ENCODE measurements around the gene KREMEN1. TPM values are rescaled to one million over a fixed set of nuclear protein-coding genes. Genes with fewer than 3 reads are reported as not detected.

KREMEN1 gene
- total and polyA plus RNA-seq, 9 of the 15 experiments (the other 6 are each of a cell fraction or from before 2014, with no cell fraction given) = 0.69 to 11.5 (median 4.3) TPM

DNA sequence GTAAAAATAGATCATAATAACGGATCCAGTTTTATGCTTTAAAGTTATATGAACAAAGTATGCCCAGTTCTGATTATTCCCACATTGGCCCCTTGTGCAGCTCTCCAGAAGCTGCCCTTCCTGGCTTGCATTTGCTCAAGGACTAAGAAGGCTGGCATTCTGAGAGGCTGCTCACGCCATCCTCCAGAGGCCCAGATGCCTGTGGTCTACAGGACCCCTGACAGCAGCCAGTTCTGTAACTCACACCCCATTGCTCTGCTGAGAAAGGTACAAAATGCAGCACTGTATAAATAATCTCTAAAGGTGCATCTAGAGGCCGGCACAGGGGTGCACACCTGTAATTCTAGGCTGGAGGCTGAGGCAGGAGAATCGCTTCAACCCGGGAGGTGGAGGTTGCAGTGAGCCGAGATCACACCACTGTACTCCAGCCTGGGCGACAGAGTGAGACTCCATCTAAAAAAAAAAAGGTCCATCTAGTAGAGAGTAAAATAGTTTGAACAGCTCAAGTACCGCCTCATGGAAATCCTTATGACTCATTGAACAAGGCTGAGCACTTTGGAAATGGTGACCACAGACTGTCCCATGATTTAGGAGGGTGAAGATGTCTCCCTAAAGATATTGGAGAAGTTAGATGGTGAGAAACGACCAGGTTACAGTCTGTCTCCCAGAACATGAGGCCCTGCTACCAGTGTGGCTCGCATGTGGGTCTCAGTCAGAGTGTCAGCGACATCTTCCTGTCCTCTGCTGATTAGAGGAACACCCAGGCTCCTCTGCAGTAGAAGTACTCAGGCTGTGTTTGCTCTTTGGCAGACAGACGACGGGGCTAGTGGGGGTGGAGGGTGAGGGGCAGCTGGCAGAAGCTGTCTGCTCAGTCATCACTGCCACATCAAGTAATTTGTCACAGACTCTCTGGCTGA, 56.3 kb downstream of the KREMEN1 start (continued):
- TF ChIP-seq, protein P1, sequence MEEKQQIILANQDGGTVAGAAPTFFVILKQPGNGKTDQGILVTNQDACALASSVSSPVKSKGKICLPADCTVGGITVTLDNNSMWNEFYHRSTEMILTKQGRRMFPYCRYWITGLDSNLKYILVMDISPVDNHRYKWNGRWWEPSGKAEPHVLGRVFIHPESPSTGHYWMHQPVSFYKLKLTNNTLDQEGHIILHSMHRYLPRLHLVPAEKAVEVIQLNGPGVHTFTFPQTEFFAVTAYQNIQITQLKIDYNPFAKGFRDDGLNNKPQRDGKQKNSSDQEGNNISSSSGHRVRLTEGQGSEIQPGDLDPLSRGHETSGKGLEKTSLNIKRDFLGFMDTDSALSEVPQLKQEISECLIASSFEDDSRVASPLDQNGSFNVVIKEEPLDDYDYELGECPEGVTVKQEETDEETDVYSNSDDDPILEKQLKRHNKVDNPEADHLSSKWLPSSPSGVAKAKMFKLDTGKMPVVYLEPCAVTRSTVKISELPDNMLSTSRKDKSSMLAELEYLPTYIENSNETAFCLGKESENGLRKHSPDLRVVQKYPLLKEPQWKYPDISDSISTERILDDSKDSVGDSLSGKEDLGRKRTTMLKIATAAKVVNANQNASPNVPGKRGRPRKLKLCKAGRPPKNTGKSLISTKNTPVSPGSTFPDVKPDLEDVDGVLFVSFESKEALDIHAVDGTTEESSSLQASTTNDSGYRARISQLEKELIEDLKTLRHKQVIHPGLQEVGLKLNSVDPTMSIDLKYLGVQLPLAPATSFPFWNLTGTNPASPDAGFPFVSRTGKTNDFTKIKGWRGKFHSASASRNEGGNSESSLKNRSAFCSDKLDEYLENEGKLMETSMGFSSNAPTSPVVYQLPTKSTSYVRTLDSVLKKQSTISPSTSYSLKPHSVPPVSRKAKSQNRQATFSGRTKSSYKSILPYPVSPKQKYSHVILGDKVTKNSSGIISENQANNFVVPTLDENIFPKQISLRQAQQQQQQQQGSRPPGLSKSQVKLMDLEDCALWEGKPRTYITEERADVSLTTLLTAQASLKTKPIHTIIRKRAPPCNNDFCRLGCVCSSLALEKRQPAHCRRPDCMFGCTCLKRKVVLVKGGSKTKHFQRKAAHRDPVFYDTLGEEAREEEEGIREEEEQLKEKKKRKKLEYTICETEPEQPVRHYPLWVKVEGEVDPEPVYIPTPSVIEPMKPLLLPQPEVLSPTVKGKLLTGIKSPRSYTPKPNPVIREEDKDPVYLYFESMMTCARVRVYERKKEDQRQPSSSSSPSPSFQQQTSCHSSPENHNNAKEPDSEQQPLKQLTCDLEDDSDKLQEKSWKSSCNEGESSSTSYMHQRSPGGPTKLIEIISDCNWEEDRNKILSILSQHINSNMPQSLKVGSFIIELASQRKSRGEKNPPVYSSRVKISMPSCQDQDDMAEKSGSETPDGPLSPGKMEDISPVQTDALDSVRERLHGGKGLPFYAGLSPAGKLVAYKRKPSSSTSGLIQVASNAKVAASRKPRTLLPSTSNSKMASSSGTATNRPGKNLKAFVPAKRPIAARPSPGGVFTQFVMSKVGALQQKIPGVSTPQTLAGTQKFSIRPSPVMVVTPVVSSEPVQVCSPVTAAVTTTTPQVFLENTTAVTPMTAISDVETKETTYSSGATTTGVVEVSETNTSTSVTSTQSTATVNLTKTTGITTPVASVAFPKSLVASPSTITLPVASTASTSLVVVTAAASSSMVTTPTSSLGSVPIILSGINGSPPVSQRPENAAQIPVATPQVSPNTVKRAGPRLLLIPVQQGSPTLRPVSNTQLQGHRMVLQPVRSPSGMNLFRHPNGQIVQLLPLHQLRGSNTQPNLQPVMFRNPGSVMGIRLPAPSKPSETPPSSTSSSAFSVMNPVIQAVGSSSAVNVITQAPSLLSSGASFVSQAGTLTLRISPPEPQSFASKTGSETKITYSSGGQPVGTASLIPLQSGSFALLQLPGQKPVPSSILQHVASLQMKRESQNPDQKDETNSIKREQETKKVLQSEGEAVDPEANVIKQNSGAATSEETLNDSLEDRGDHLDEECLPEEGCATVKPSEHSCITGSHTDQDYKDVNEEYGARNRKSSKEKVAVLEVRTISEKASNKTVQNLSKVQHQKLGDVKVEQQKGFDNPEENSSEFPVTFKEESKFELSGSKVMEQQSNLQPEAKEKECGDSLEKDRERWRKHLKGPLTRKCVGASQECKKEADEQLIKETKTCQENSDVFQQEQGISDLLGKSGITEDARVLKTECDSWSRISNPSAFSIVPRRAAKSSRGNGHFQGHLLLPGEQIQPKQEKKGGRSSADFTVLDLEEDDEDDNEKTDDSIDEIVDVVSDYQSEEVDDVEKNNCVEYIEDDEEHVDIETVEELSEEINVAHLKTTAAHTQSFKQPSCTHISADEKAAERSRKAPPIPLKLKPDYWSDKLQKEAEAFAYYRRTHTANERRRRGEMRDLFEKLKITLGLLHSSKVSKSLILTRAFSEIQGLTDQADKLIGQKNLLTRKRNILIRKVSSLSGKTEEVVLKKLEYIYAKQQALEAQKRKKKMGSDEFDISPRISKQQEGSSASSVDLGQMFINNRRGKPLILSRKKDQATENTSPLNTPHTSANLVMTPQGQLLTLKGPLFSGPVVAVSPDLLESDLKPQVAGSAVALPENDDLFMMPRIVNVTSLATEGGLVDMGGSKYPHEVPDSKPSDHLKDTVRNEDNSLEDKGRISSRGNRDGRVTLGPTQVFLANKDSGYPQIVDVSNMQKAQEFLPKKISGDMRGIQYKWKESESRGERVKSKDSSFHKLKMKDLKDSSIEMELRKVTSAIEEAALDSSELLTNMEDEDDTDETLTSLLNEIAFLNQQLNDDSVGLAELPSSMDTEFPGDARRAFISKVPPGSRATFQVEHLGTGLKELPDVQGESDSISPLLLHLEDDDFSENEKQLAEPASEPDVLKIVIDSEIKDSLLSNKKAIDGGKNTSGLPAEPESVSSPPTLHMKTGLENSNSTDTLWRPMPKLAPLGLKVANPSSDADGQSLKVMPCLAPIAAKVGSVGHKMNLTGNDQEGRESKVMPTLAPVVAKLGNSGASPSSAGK (IDR thresholded peaks at IDR 0.05) = 0 out of 2 replicates have a peak, but pooled peaks have one; percentile 20
- TF ChIP-seq, protein P2, sequence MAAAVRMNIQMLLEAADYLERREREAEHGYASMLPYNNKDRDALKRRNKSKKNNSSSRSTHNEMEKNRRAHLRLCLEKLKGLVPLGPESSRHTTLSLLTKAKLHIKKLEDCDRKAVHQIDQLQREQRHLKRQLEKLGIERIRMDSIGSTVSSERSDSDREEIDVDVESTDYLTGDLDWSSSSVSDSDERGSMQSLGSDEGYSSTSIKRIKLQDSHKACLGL (CRISPR knock-in tag; IDR thresholded peaks at IDR 0.05; ENCODE audit: borderline replicate concordance, poor library complexity, severe bottlenecking) = no peak
- TF ChIP-seq SNIP1 (IDR thresholded peaks at IDR 0.05; ENCODE audit: low read depth) (no peak), TCF3 (CRISPR knock-in tag; IDR thresholded peaks at IDR 0.05) (no peak), ZNF431 (CRISPR knock-in tag; IDR thresholded peaks at IDR 0.05) (no peak), ZNF121 (CRISPR knock-in tag; conservative IDR thresholded peaks at IDR 0.05) (no peak), RBM25 (IDR thresholded peaks at IDR 0.05; ENCODE audit: low read depth, low read length, severe bottlenecking) (no peak), FOXM1 (IDR thresholded peaks at IDR 0.05; ENCODE audit: low read depth) (no peak), FOXM1 (CRISPR knock-in tag; IDR thresholded peaks at IDR 0.05; ENCODE audit: low read depth) (no peak)
- TF ChIP-seq, protein P3, sequence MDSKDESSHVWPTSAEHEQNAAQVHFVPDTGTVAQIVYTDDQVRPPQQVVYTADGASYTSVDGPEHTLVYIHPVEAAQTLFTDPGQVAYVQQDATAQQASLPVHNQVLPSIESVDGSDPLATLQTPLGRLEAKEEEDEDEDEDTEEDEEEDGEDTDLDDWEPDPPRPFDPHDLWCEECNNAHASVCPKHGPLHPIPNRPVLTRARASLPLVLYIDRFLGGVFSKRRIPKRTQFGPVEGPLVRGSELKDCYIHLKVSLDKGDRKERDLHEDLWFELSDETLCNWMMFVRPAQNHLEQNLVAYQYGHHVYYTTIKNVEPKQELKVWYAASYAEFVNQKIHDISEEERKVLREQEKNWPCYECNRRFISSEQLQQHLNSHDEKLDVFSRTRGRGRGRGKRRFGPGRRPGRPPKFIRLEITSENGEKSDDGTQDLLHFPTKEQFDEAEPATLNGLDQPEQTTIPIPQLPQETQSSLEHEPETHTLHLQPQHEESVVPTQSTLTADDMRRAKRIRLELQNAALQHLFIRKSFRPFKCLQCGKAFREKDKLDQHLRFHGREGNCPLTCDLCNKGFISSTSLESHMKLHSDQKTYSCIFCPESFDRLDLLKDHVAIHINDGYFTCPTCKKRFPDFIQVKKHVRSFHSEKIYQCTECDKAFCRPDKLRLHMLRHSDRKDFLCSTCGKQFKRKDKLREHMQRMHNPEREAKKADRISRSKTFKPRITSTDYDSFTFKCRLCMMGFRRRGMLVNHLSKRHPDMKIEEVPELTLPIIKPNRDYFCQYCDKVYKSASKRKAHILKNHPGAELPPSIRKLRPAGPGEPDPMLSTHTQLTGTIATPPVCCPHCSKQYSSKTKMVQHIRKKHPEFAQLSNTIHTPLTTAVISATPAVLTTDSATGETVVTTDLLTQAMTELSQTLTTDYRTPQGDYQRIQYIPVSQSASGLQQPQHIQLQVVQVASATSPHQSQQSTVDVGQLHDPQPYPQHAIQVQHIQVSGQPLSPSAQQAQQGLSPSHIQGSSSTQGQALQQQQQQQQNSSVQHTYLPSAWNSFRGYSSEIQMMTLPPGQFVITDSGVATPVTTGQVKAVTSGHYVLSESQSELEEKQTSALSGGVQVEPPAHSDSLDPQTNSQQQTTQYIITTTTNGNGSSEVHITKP (IDR thresholded peaks at IDR 0.05; ENCODE audit: partially characterized antibody) = peak; percentile 84
